ENCODE measurements around the gene COX20.

GRCh38 chr1:244858357-244858756, 22.9 kb downstream of the COX20 start:
- TF ChIP-seq USF2 (CRISPR knock-in tag; IDR thresholded peaks at IDR 0.05) = no peak
- no peak for TF ChIP-seq ATF2 (CRISPR knock-in tag; IDR thresholded peaks at IDR 0.05; ENCODE audit: borderline replicate concordance, low read depth)
- TF ChIP-seq, protein P1, sequence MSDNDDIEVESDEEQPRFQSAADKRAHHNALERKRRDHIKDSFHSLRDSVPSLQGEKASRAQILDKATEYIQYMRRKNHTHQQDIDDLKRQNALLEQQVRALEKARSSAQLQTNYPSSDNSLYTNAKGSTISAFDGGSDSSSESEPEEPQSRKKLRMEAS (CRISPR knock-in tag; IDR thresholded peaks at IDR 0.05) = no peak
- TF ChIP-seq, protein P2, sequence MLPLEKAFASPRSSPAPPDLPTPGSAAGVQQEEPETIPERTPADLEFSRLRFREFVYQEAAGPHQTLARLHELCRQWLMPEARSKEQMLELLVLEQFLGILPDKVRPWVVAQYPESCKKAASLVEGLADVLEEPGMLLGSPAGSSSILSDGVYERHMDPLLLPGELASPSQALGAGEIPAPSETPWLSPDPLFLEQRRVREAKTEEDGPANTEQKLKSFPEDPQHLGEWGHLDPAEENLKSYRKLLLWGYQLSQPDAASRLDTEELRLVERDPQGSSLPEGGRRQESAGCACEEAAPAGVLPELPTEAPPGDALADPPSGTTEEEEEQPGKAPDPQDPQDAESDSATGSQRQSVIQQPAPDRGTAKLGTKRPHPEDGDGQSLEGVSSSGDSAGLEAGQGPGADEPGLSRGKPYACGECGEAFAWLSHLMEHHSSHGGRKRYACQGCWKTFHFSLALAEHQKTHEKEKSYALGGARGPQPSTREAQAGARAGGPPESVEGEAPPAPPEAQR (CRISPR knock-in tag; IDR thresholded peaks at IDR 0.05) = no peak
- TF ChIP-seq, protein P3, sequence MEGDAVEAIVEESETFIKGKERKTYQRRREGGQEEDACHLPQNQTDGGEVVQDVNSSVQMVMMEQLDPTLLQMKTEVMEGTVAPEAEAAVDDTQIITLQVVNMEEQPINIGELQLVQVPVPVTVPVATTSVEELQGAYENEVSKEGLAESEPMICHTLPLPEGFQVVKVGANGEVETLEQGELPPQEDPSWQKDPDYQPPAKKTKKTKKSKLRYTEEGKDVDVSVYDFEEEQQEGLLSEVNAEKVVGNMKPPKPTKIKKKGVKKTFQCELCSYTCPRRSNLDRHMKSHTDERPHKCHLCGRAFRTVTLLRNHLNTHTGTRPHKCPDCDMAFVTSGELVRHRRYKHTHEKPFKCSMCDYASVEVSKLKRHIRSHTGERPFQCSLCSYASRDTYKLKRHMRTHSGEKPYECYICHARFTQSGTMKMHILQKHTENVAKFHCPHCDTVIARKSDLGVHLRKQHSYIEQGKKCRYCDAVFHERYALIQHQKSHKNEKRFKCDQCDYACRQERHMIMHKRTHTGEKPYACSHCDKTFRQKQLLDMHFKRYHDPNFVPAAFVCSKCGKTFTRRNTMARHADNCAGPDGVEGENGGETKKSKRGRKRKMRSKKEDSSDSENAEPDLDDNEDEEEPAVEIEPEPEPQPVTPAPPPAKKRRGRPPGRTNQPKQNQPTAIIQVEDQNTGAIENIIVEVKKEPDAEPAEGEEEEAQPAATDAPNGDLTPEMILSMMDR (IDR thresholded peaks at IDR 0.05) = no peak
- no peak for TF ChIP-seq ZNF121 (CRISPR knock-in tag; IDR thresholded peaks at IDR 0.05)
- no peak for TF ChIP-seq ZNF138 (CRISPR knock-in tag; conservative IDR thresholded peaks at IDR 0.05)
- no peak for TF ChIP-seq ZBTB21 (CRISPR knock-in tag; IDR thresholded peaks at IDR 0.05; ENCODE audit: borderline replicate concordance)
- no peak for TF ChIP-seq ATF3 (CRISPR knock-in tag; conservative IDR thresholded peaks at IDR 0.05)
- no peak for TF ChIP-seq NFE2L1 (CRISPR knock-in tag; IDR thresholded peaks at IDR 0.05)
- no peak for TF ChIP-seq SMAD3 (CRISPR knock-in tag; IDR thresholded peaks at IDR 0.05; ENCODE audit: borderline replicate concordance)
- TF ChIP-seq ZNF281 (CRISPR knock-in tag; IDR thresholded peaks at IDR 0.05) = no peak
